ENCODE data around the gene CASQ2. TPM values are rescaled to one million over a fixed set of nuclear protein-coding genes. Genes with fewer than 3 reads are reported as not detected.

The CASQ2 gene
- total and polyA plus RNA-seq, 4 experiments from 2014 or later: not detected

GRCh38 chr1:115794976-115795639 is 26.6 kb upstream of the CASQ2 start:
- H3K4me1 ChIP-seq (ENCODE audit: insufficient read depth, low read length): no peaks in the 10 kb centered on the region
- no peak overlapping the region for H3K27ac ChIP-seq (ENCODE audit: low read depth, low read length)
- Mint-ChIP-seq H3K36me3 (no peaks in the 10 kb centered on the region), H3K27me3 (peaks cover 16 to 42% of the 10 kb centered on the region in 2 donors), H3K27ac (no peak overlapping the region), H3K4me3 (no peak overlapping the region), H3K4me1 (no peaks in the 10 kb centered on the region), H3K9me3 (no peaks in the 10 kb centered on the region)
- H3K27me3 ChIP-seq (ENCODE audit: insufficient read depth, low read length): peaks cover 3% of the 10 kb centered on the region
- no peak for DNase-seq
- CTCF ChIA-PET (ENCODE audit: partially characterized antibody): no interaction called here
- no peak overlapping the region for H3K4me3 ChIP-seq (ENCODE audit: low read length in 2 of 2)
- no peaks in the 10 kb centered on the region for H3K36me3 ChIP-seq (ENCODE audit: insufficient read depth, low read length)
- intact Hi-C loops (cut with micrococcal nuclease): no loop called here
- POLR2A ChIA-PET (ENCODE audit: partially characterized antibody): no interaction called here
- H3K9me3 ChIP-seq (ENCODE audit: control insufficient read depth in 1 of 2, low read length in 2 of 2): no peaks in the 10 kb centered on the region

GRCh38 chr1:115793162-115793561 is 24.6 kb upstream of the CASQ2 start:
- Histone ChIP-seq H3K27me3 (ENCODE audit: insufficient read depth, low read length) (peaks cover 3% of the 10 kb centered on the region), H3K4me3 (ENCODE audit: low read length in 2 of 2) (no peak overlapping the region), H3K4me1 (ENCODE audit: insufficient read depth, low read length) (no peaks in the 10 kb centered on the region), H3K9me3 (ENCODE audit: control insufficient read depth in 1 of 2, low read length in 2 of 2) (no peaks in the 10 kb centered on the region), H3K36me3 (ENCODE audit: insufficient read depth, low read length) (no peaks in the 10 kb centered on the region), H3K27ac (ENCODE audit: low read depth, low read length) (no peak overlapping the region)
- DNase-seq: no peak
- Mint-ChIP-seq H3K4me1 (no peaks in the 10 kb centered on the region), H3K9me3 (no peaks in the 10 kb centered on the region), H3K27me3 (peaks cover 18 to 42% of the 10 kb centered on the region in 2 donors), H3K36me3 (no peaks in the 10 kb centered on the region), H3K27ac (no peak overlapping the region), H3K4me3 (no peak overlapping the region)
- POLR2A ChIA-PET (ENCODE audit: partially characterized antibody): no interaction called here
- CTCF ChIA-PET (ENCODE audit: partially characterized antibody): no interaction called here
- intact Hi-C loops (cut with micrococcal nuclease): no loop called here

DNA sequence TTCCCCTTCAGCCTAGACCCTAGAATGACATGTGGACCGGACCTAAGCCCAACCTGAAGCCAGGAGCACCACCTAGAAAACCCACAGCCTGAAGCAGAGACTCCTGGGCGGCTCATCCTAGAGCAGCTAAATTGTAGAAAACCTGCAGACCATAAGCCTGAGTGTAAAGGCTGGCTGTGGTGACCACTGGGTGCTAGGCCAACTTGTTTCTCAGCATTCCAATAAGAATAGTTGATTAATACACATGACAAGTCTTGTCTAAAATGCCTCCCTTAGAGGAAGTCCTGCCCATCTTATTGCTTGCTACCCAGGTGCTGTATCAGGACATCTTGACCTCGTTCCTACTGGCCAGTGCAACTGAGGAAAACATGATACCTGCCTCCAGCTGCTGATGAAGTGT is 23.3 kb upstream of the CASQ2 start:
- DNase-seq: no peak
- Mint-ChIP-seq H3K4me3 (no peak overlapping the region), H3K36me3 (no peaks in the 10 kb centered on the region), H3K27ac (no peak overlapping the region), H3K9me3 (peaks cover 0 to 9% (median 0%) of the 10 kb centered on the region in 8 donors), H3K27me3 (peaks cover 15 to 37% of the 10 kb centered on the region in 2 donors), H3K4me1 (no peaks in the 10 kb centered on the region)
- H3K27me3 ChIP-seq (ENCODE audit: insufficient read depth, low read length): peaks cover 3% of the 10 kb centered on the region
- ChIA-PET CTCF (ENCODE audit: partially characterized antibody) (no interaction called here), POLR2A (ENCODE audit: partially characterized antibody) (no interaction called here)
- intact Hi-C loops (cut with micrococcal nuclease): no loop called here
- no peaks in the 10 kb centered on the region for H3K36me3 ChIP-seq (ENCODE audit: insufficient read depth, low read length)
- H3K27ac ChIP-seq (ENCODE audit: low read depth, low read length): no peak overlapping the region
- H3K4me1 ChIP-seq (ENCODE audit: insufficient read depth, low read length): no peaks in the 10 kb centered on the region
- H3K4me3 ChIP-seq (ENCODE audit: low read length in 2 of 2): no peak overlapping the region
- H3K9me3 ChIP-seq (ENCODE audit: control insufficient read depth in 1 of 2, low read length in 2 of 2): no peaks in the 10 kb centered on the region

DNA sequence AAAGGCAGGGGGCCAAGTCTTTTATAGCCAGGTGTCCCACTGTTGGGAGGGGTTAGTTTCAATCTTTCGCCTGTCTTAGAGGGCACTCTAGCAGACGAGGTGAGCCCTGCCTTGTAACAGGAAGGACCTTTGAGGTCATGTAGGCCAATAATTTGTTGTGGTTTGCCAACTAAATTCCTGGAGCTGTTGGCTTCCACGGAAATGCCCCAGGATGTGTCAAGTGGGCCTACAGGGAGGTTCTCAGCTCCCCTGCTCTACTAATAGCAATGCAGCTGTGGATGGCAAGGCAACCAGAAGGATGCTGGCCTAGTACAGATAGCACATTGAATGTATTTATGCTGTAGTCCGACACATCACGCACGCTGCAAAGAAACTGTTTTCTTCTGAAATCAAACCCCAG is 22.3 kb upstream of the CASQ2 start:
- H3K9me3 Mint-ChIP-seq: peaks cover 0 to 11% (median under 1%) of the 10 kb centered on the region in 8 donors
- POLR2A ChIA-PET (ENCODE audit: partially characterized antibody): no interaction called here
- H3K27ac Mint-ChIP-seq: no peak overlapping the region
- Histone ChIP-seq H3K27ac (ENCODE audit: low read depth, low read length) (no peak overlapping the region), H3K4me1 (ENCODE audit: insufficient read depth, low read length) (no peaks in the 10 kb centered on the region), H3K4me3 (ENCODE audit: low read length in 2 of 2) (no peak overlapping the region), H3K36me3 (ENCODE audit: insufficient read depth, low read length) (no peaks in the 10 kb centered on the region), H3K27me3 (ENCODE audit: insufficient read depth, low read length) (peaks cover 3% of the 10 kb centered on the region), H3K9me3 (ENCODE audit: control insufficient read depth in 1 of 2, low read length in 2 of 2) (no peaks in the 10 kb centered on the region)
- H3K27me3 Mint-ChIP-seq: peaks cover 18 to 33% of the 10 kb centered on the region in 2 donors
- H3K4me1 Mint-ChIP-seq: no peaks in the 10 kb centered on the region
- CTCF ChIA-PET (ENCODE audit: partially characterized antibody): no interaction called here
- no peaks in the 10 kb centered on the region for H3K36me3 Mint-ChIP-seq
- DNase-seq: no peak
- H3K4me3 Mint-ChIP-seq: no peak overlapping the region
- intact Hi-C loops (cut with micrococcal nuclease): no loop called here

- no peaks in the 10 kb centered on the region for H3K36me3 Mint-ChIP-seq
- intact Hi-C loops (cut with micrococcal nuclease): no loop called here
- Histone ChIP-seq H3K4me1 (ENCODE audit: insufficient read depth, low read length) (no peaks in the 10 kb centered on the region), H3K27ac (ENCODE audit: low read depth, low read length) (no peak overlapping the region), H3K36me3 (ENCODE audit: insufficient read depth, low read length) (no peaks in the 10 kb centered on the region), H3K4me3 (ENCODE audit: low read length in 2 of 2) (no peak overlapping the region), H3K9me3 (ENCODE audit: control insufficient read depth in 1 of 2, low read length in 2 of 2) (no peaks in the 10 kb centered on the region), H3K27me3 (ENCODE audit: insufficient read depth, low read length) (peaks cover 3% of the 10 kb centered on the region)
- DNase-seq: no peak
- peaks cover 0 to 11% (median under 1%) of the 10 kb centered on the region in 8 donors for H3K9me3 Mint-ChIP-seq
- no peak overlapping the region for H3K27ac Mint-ChIP-seq
- H3K4me1 Mint-ChIP-seq: no peaks in the 10 kb centered on the region
- ChIA-PET CTCF (ENCODE audit: partially characterized antibody) (no interaction called here), POLR2A (ENCODE audit: partially characterized antibody) (no interaction called here)
- no peak overlapping the region for H3K4me3 Mint-ChIP-seq
- peaks cover 17 to 31% of the 10 kb centered on the region in 2 donors for H3K27me3 Mint-ChIP-seq
Measured at GRCh38 chr1:115790356-115790755, 21.8 kb upstream of the CASQ2 start.

GRCh38 chr1:115783311-115783710 is 14.8 kb upstream of the CASQ2 start:
- H3K4me3 ChIP-seq (ENCODE audit: low read length in 2 of 2): no peak overlapping the region
- Mint-ChIP-seq H3K9me3 (peaks cover 0 to 12% (median 4%) of the 10 kb centered on the region in 8 donors), H3K27ac (no peak overlapping the region), H3K27me3 (peaks cover 27 to 32% of the 10 kb centered on the region in 2 donors), H3K36me3 (no peaks in the 10 kb centered on the region), H3K4me3 (no peak overlapping the region), H3K4me1 (no peaks in the 10 kb centered on the region)
- H3K36me3 ChIP-seq (ENCODE audit: insufficient read depth, low read length): no peaks in the 10 kb centered on the region
- intact Hi-C loops (cut with micrococcal nuclease): no loop called here
- H3K9me3 ChIP-seq (ENCODE audit: control insufficient read depth in 1 of 2, low read length in 2 of 2): no peaks in the 10 kb centered on the region
- no peaks in the 10 kb centered on the region for H3K4me1 ChIP-seq (ENCODE audit: insufficient read depth, low read length)
- H3K27ac ChIP-seq (ENCODE audit: low read depth, low read length): no peak overlapping the region
- no peaks in the 10 kb centered on the region for H3K27me3 ChIP-seq (ENCODE audit: insufficient read depth, low read length)
- no peak for DNase-seq
- POLR2A ChIA-PET (ENCODE audit: partially characterized antibody): no interaction called here
- CTCF ChIA-PET (ENCODE audit: partially characterized antibody): no interaction called here

GRCh38 chr1:115782571-115783281 is 14.2 kb upstream of the CASQ2 start:
- Histone ChIP-seq H3K4me3 (ENCODE audit: low read length in 2 of 2) (no peak overlapping the region), H3K27me3 (ENCODE audit: insufficient read depth, low read length) (no peaks in the 10 kb centered on the region), H3K36me3 (ENCODE audit: insufficient read depth, low read length) (no peaks in the 10 kb centered on the region), H3K4me1 (ENCODE audit: insufficient read depth, low read length) (no peaks in the 10 kb centered on the region), H3K9me3 (ENCODE audit: control insufficient read depth in 1 of 2, low read length in 2 of 2) (no peaks in the 10 kb centered on the region), H3K27ac (ENCODE audit: low read depth, low read length) (no peak overlapping the region)
- no peaks in the 10 kb centered on the region for H3K36me3 Mint-ChIP-seq
- peaks cover 0 to 12% (median 4%) of the 10 kb centered on the region in 8 donors for H3K9me3 Mint-ChIP-seq
- DNase-seq: no peak
- H3K4me3 Mint-ChIP-seq: no peak overlapping the region
- no peaks in the 10 kb centered on the region for H3K4me1 Mint-ChIP-seq
- H3K27ac Mint-ChIP-seq: no peak overlapping the region
- CTCF ChIA-PET (ENCODE audit: partially characterized antibody): no interaction called here
- intact Hi-C loops (cut with micrococcal nuclease): no loop called here
- POLR2A ChIA-PET (ENCODE audit: partially characterized antibody): no interaction called here
- peaks cover 27 to 32% of the 10 kb centered on the region in 2 donors for H3K27me3 Mint-ChIP-seq

Data from CD4-positive, alpha-beta memory T cell (primary cell).